CD14-positive monocyte (primary cell): ENCODE measurements around the gene SPATA17. TPM values are rescaled to one million over a fixed set of nuclear protein-coding genes. Genes with fewer than 3 reads are reported as not detected.

Experiments
- DNase-seq, 3 donors: peaks; one replicate each; pipeline ENCODE4 v3.0.0-alpha.2; 2011 to 2022
- H2AFZ ChIP-seq: 2 replicates; pipeline ENCODE4 v1.6.0; 2012; ENCODE audit warnings: mild to moderate bottlenecking, low read depth, low read length, inconsistent platforms; ENCODE audit not compliant: insufficient read depth, poor library complexity, severe bottlenecking
- H3K27ac ChIP-seq, 2 donors: 1 replicate in 1 of 2; 2 replicates in 1 of 2; pipeline ENCODE4 v1.5.1; 2012 to 2013; ENCODE audit warnings: low read length in 2 of 2, control low read depth in 1 of 2, inconsistent platforms in 1 of 2, low read depth in 1 of 2, mild to moderate bottlenecking in 1 of 2
- H3K27me3 ChIP-seq, 2 donors: one replicate each; pipeline versions ENCODE4 v1.6.0 to v1.6.1; 2011 to 2013; ENCODE audit warnings: low read length in 2 of 2; ENCODE audit not compliant: control insufficient read depth in 2 of 2, insufficient read depth in 2 of 2
- H3K36me3 ChIP-seq, 2 donors: replicated peaks in 1 of 2; 1 replicate in 1 of 2; 2 replicates in 1 of 2; pipeline versions ENCODE4 v1.5.1 to v1.6.1; 2012 to 2013; ENCODE audit warnings: low read length in 2 of 2, control low read depth in 1 of 2, inconsistent platforms in 1 of 2, mild to moderate bottlenecking in 1 of 2; ENCODE audit not compliant: insufficient read depth in 2 of 2, control insufficient read depth in 1 of 2
- H3K4me1 ChIP-seq, 2 donors: 1 replicate in 1 of 2; 2 replicates in 1 of 2; pipeline versions ENCODE4 v1.5.1 to v1.6.1; 2012 to 2013; ENCODE audit warnings: low read length in 2 of 2, control low read depth in 1 of 2, inconsistent platforms in 1 of 2, mild to moderate bottlenecking in 1 of 2, moderate library complexity in 1 of 2; ENCODE audit not compliant: insufficient read depth in 2 of 2, control insufficient read depth in 1 of 2
- H3K4me2 ChIP-seq: replicated peaks from 2 replicates; pipeline ENCODE3; 2012; ENCODE audit warnings: low read length, moderate library complexity, mild to moderate bottlenecking; ENCODE audit not compliant: poor library complexity, severe bottlenecking; ENCODE audit errors: extremely low read depth
- H3K4me3 ChIP-seq, 3 experiments: fragments of 200-600 bp in 1 of 3; sonication (generic) in 1 of 3; replicated peaks in 1 of 3; 1 replicate in 2 of 3; 2 replicates in 1 of 3; pipeline ENCODE4 v1.5.1; 2011 to 2013; ENCODE audit warnings: low read length in 3 of 3, mild to moderate bottlenecking in 3 of 3, control low read depth in 2 of 3, low read depth in 2 of 3, inconsistent platforms in 1 of 3, moderate library complexity in 1 of 3
- H3K79me2 ChIP-seq: 2 replicates; pipeline ENCODE4 v1.6.0; 2012; ENCODE audit warnings: mild to moderate bottlenecking, control low read depth, inconsistent platforms, low read length, moderate library complexity; ENCODE audit not compliant: insufficient read depth
- H3K9ac ChIP-seq: 2 replicates; pipeline ENCODE4 v1.6.0; 2017; ENCODE audit warnings: low read length, mild to moderate bottlenecking; ENCODE audit not compliant: insufficient read depth, poor library complexity, severe bottlenecking
- H3K9me3 ChIP-seq, 2 donors: replicated peaks in 1 of 2; 1 replicate in 1 of 2; 2 replicates in 1 of 2; pipeline versions ENCODE4 v1.5.1 to v1.6.1; 2012 to 2013; ENCODE audit warnings: low read length in 2 of 2, control low read depth in 1 of 2; ENCODE audit not compliant: control insufficient read depth in 1 of 2, insufficient read depth in 1 of 2
- H4K20me1 ChIP-seq: 2 replicates; pipeline ENCODE4 v1.6.0; 2012; ENCODE audit warnings: mild to moderate bottlenecking, low read length, control low read depth, moderate library complexity; ENCODE audit not compliant: insufficient read depth
- H3K27ac Mint-ChIP-seq, 7 donors: one replicate each; pipeline ENCODE4 v1.8.0; 2020; ENCODE audit warnings: mild to moderate bottlenecking in 7 of 7, mixed read lengths in 7 of 7, moderate library complexity in 6 of 7, inconsistent platforms in 2 of 7
- H3K27me3 Mint-ChIP-seq, 3 donors: one replicate each; pipeline ENCODE4 v1.8.0; 2021 to 2022; ENCODE audit warnings: low read depth in 3 of 3, mild to moderate bottlenecking in 3 of 3, mixed read lengths in 3 of 3, moderate library complexity in 3 of 3, inconsistent platforms in 1 of 3
- H3K36me3 Mint-ChIP-seq, 2 donors: one replicate each; pipeline ENCODE4 v1.8.0; 2020; ENCODE audit warnings: mixed read lengths in 2 of 2, inconsistent platforms in 1 of 2, mild to moderate bottlenecking in 1 of 2
- H3K4me1 Mint-ChIP-seq: one replicate; pipeline ENCODE4 v1.8.0; 2020; ENCODE audit warnings: mild to moderate bottlenecking, mixed read lengths
- H3K4me3 Mint-ChIP-seq, 2 donors: one replicate each; pipeline ENCODE4 v1.8.0; 2020; ENCODE audit warnings: mild to moderate bottlenecking in 2 of 2, mixed read lengths in 2 of 2, moderate library complexity in 1 of 2
- H3K9me3 Mint-ChIP-seq, 7 donors: one replicate each; pipeline ENCODE4 v1.8.0; 2020 to 2022; ENCODE audit warnings: mixed read lengths in 7 of 7, mild to moderate bottlenecking in 6 of 7, moderate library complexity in 6 of 7, inconsistent platforms in 2 of 7
- CTCF ChIP-seq: fragments of 200-600 bp; IDR thresholded peaks from one replicate; pipeline ENCODE4 v1.8.0; 2022; ENCODE audit warnings: antibody characterized with exemption, mild to moderate bottlenecking
- WGBS: methylation state at CpG from one replicate; pipeline ENCODE4 v1.1.5; 2013; ENCODE audit warnings: missing lambda C conversion rate; ENCODE audit not compliant: insufficient coverage; 5-methylcytosine and 5-hydroxymethylcytosine counted together
- intact Hi-C, 2 donors: fragments of 100-400 bp; cut with micrococcal nuclease; formaldehyde crosslinking; loops; one replicate each; pipeline versions ENCODE4 v1.15.0 to v1.15.1; 2023
- polyA plus RNA-seq, 3 donors: library from polyadenylated mRNA; depleted of rRNA in 1 of 3; unstranded in 2 of 3; stranded (reverse) in 1 of 3; fragments of 300-500 nt in 2 of 3; fragments of >200 nt in 1 of 3; fragmentation: Illumina TruSeq in 2 of 3; gene quantifications; 1 replicate in 2 of 3; 2 replicates in 1 of 3; pipeline ENCODE4 v1.2.3, GENCODE V29; 2012 to 2021

Gene SPATA17
- polyA plus RNA-seq, 3 donors = 0.28 TPM; not detected in 2

- no peak for TF ChIP-seq CTCF
- Histone ChIP-seq H3K9ac (no peak overlapping the region), H3K27me3 (no peaks in the 10 kb centered on the region), H3K9me3 (no peaks in the 10 kb centered on the region), H3K4me2 (no peak overlapping the region), H3K27ac (no peak overlapping the region), H3K4me1 (no peaks in the 10 kb centered on the region), H3K36me3 (peaks cover 6 to 8% of the 10 kb centered on the region in 2 donors), H3K79me2 (no peaks in the 10 kb centered on the region), H3K4me3 (no peak overlapping the region), H2AFZ (no peak overlapping the region), H4K20me1 (no peaks in the 10 kb centered on the region)
- intact Hi-C loops = no loop called here
- H3K27ac Mint-ChIP-seq = no peak overlapping the region
- DNase-seq = no peak
- peaks cover 0 to 2% (median 0%) of the 10 kb centered on the region in 7 donors for H3K9me3 Mint-ChIP-seq
- H3K27me3 Mint-ChIP-seq = peaks cover 0 to 1% (median 0%) of the 10 kb centered on the region in 3 donors
- no peak overlapping the region for H3K4me3 Mint-ChIP-seq
- peaks cover 14 to 17% of the 10 kb centered on the region in 2 donors for H3K36me3 Mint-ChIP-seq
- H3K4me1 Mint-ChIP-seq = no peaks in the 10 kb centered on the region
Observed at GRCh38 chr1:217602380-217602779, 28.8 kb upstream of the SPATA17 start.

GRCh38 chr1:217605390-217605789, 25.8 kb upstream of the SPATA17 start:
- Mint-ChIP-seq H3K36me3 (peaks cover 30 to 34% of the 10 kb centered on the region in 2 donors), H3K4me3 (no peak overlapping the region), H3K27me3 (peaks cover 0 to 1% (median 0%) of the 10 kb centered on the region in 3 donors), H3K9me3 (no peaks in the 10 kb centered on the region), H3K4me1 (no peaks in the 10 kb centered on the region), H3K27ac (no peak overlapping the region)
- intact Hi-C loops = no loop called here
- H3K9ac ChIP-seq = no peak overlapping the region
- H3K27me3 ChIP-seq = no peaks in the 10 kb centered on the region
- no peak for DNase-seq
- H3K4me1 ChIP-seq = no peaks in the 10 kb centered on the region
- H3K9me3 ChIP-seq = no peaks in the 10 kb centered on the region
- H3K4me2 ChIP-seq = no peak overlapping the region
- no peak overlapping the region for H3K4me3 ChIP-seq
- H3K27ac ChIP-seq = no peak overlapping the region
- H3K36me3 ChIP-seq = peaks cover 19 to 35% of the 10 kb centered on the region in 2 donors
- TF ChIP-seq CTCF = no peak
- no CpG with 5 or more reads among the region's 1 CpG for WGBS
- H2AFZ ChIP-seq = no peak overlapping the region
- no peaks in the 10 kb centered on the region for H3K79me2 ChIP-seq
- no peaks in the 10 kb centered on the region for H4K20me1 ChIP-seq
